Renal cortical epithelial cell (primary cell): ENCODE results near the gene PELO. TPM values are rescaled to one million over a fixed set of nuclear protein-coding genes. Genes with fewer than 3 reads are reported as not detected.
A peak's percentile ranks its signal among the peaks of the same experiment; 100 is the strongest.
"Not testable (repeated sequence)": the region's sequence is repeated elsewhere in the genome, so short reads cannot be mapped to it uniquely, and the experiment has no call there.

Source experiments
- DNase-seq: peaks from one replicate; pipeline ENCODE4 v3.0.0-alpha.2; 2011; ENCODE audit warnings: low read depth
- total RNA-seq: library from RNA; depleted of rRNA; stranded (reverse); fragments of >200 nt; gene quantifications from 2 replicates; pipeline ENCODE4 v1.2.3, GENCODE V29; 2014

Gene PELO
- total RNA-seq, 1 donor from 2014 or later = 34.0 TPM

- peak; percentile 87 for DNase-seq
These were observed 12.9 kb downstream of the PELO start for GRCh38 chr5:52800394-52801213.

GRCh38 chr5:52801329-52801728 lies 13.6 kb downstream of the PELO start:
- no peak for DNase-seq

- DNase-seq = no peak
These were observed 14.7 kb downstream of the PELO start for GRCh38 chr5:52802272-52802973.

- DNase-seq = no peak
These were observed 15.2 kb downstream of the PELO start for GRCh38 chr5:52802974-52803336.

GRCh38 chr5:52804387-52804791 lies 16.7 kb downstream of the PELO start:
- DNase-seq = no peak

- DNase-seq = no peak
These were observed 17.3 kb downstream of the PELO start for GRCh38 chr5:52804981-52805380.

- DNase-seq = no peak
These were observed 17.9 kb downstream of the PELO start for GRCh38 chr5:52805615-52806014.

GRCh38 chr5:52807037-52807436 lies 19.3 kb downstream of the PELO start:
- no peak for DNase-seq

- DNase-seq = peak; percentile 63
These were observed 20.0 kb downstream of the PELO start for GRCh38 chr5:52807723-52808122.

GRCh38 chr5:52808316-52808901 lies 20.7 kb downstream of the PELO start:
- no peak for DNase-seq

- DNase-seq = peak; percentile 66
These were observed 22.2 kb downstream of the PELO start for GRCh38 chr5:52809884-52810283.

- no peak for DNase-seq
These were observed 22.7 kb downstream of the PELO start for GRCh38 chr5:52810426-52810825.

- peak; percentile 65 for DNase-seq
These were observed 23.5 kb downstream of the PELO start for GRCh38 chr5:52811067-52811749.

GRCh38 chr5:52814352-52815148 lies 26.8 kb downstream of the PELO start:
- no peak for DNase-seq

GRCh38 chr5:52817818-52818217 lies 30.1 kb downstream of the PELO start:
- no peak for DNase-seq

GRCh38 chr5:52818360-52818759 lies 30.6 kb downstream of the PELO start:
- DNase-seq = peak; percentile 32

- not testable (repeated sequence) for DNase-seq
These were observed 31.1 kb downstream of the PELO start for GRCh38 chr5:52818807-52819206.

- DNase-seq = no peak
These were observed 34.2 kb downstream of the PELO start for GRCh38 chr5:52821901-52822300.

- no peak for DNase-seq
These were observed 34.7 kb downstream of the PELO start for GRCh38 chr5:52822437-52822836.

GRCh38 chr5:52824827-52825226 lies 37.1 kb downstream of the PELO start:
- no peak for DNase-seq

GRCh38 chr5:52825826-52826225 lies 38.1 kb downstream of the PELO start:
- no peak for DNase-seq
